GM18909 (cell line): ENCODE data around the gene ENSA.
"Not testable (repeated sequence)": the region's sequence is repeated elsewhere in the genome, so short reads cannot be mapped to it uniquely, and the experiment has no call there.

Source experiments
- ATAC-seq: cut with Tn5 transposase; IDR thresholded peaks from one replicate; pipeline ENCODE4 v1.9.1; 2021; ENCODE audit warnings: mild to moderate bottlenecking; ENCODE audit not compliant: unreplicated experiment, poor library complexity

The ENSA gene

DNA sequence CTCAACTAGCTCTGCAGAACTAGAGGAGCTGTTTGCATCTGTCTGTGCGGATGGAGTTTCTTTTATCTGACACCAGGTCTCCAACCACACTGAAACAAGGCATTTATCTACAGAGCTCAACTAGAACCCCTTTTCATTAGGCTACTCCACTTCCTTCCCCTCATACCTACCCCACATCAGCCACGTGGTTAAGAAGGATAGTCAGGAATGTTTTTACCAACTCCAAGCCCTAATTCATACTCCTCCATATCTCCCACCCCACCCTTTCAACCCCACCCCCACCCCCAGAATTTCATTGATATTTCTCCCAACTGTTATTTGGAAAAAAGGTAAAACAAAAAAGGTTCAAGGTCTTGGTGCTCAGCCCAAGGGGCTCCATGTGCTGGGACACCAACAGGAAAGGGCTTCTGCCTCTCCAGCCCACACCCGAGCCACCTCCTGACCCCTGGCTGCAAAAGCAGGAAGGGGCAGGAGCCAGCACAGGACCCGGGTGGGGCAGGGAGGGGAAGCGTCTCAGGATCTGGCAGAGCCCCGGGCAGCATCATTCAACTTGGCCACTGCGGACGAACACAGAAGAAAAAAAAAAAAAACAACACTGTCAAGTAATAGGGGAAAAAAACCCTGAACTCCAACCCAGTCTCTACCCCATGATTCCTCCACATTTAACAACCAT is 7.0 kb downstream of the ENSA start:
- ATAC-seq: no peak

DNA sequence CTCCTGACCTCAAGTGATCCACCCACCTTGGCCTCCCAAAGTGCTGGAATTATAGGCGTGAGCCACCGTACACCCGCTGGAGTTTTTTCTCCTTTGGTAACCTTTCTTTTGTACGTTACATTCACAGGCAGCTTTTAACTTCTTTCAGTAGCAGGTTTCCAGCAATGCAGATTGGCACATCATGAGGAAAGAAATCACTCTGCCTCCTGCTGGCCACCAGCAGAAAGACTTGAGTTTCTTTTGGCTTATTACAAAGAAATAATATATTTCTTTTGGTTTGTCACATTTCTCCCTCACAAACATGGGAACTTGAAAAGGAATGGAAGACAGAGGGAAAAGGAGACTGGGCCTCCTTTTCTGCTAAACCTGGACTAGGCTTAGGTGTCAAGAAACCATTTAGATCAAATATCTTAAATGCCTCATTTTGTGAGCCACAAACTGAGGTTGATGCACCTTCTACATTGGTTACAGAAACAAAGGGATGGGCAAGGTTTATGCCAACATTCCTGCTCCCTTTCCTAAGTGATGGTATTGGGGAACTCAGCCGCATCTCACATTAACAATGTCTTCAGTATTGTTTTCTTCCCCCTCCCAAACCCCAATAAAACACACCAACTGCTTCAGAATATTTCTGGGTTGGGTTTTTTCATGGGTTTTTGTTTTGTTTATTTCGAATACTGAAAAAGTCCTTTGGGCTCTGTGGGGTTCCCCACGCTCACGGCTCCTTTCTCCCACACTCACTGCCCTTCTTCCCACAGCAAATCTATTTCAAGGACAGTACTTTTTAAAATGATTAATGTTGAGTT is 7.7 kb downstream of the ENSA start:
- no peak for ATAC-seq

- ATAC-seq: no peak
Observed at GRCh38 chr1:150620919-150621318, 8.5 kb downstream of the ENSA start.

- no peak for ATAC-seq
Observed at GRCh38 chr1:150619576-150620509, 9.6 kb downstream of the ENSA start.

- ATAC-seq: no peak
Observed at GRCh38 chr1:150615346-150616201, 13.8 kb downstream of the ENSA start.

- ATAC-seq: no peak
Observed at GRCh38 chr1:150613061-150613920, 16.1 kb downstream of the ENSA start.

DNA sequence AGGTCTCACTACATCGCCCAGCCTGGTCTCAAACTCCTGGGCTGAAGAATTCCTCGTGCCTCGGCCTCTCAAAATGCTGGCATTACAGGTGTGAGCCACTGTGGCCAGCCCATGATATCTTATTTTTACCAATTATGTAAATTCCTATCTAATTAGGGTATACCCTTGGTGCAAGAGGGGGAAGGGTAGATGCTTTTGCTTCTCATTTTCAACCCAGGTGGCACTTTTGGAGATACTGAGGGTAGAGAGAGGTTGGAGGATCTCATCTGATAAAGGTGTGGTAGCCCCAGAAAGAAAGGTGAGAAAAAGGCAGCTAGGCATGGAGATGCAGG is 17.4 kb downstream of the ENSA start:
- ATAC-seq: no peak

DNA sequence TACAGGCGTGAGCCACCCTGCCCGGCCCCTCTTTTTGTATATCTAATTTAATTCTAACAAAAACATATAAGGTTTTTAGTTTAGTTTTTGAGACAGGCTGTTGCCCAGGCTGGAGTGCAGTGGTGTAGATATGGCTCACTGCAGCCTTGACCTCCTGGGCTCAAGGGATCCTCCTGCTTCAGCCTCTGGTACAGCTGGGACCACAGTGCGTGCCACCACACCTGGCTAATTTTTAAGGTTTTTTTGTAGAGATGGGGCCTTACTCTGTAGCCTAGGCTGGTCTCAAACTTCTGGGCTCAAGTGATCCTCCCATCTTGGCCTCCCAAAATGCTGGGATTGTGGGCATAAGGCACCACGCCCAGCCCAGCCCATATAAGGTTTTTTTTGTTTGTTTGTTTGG is 18.8 kb downstream of the ENSA start:
- ATAC-seq: no peak

GRCh38 chr1:150609732-150610131 is 19.7 kb downstream of the ENSA start:
- no peak for ATAC-seq

GRCh38 chr1:150606463-150607142 is 22.8 kb downstream of the ENSA start:
- ATAC-seq: no peak

- ATAC-seq: not testable (repeated sequence)
Observed at GRCh38 chr1:150605451-150605731, 24.0 kb downstream of the ENSA start.

- no peak for ATAC-seq
Observed at GRCh38 chr1:150604226-150604588, 25.2 kb downstream of the ENSA start.

GRCh38 chr1:150603711-150604110 is 25.7 kb downstream of the ENSA start:
- no peak for ATAC-seq

GRCh38 chr1:150602372-150602771 is 27.0 kb downstream of the ENSA start:
- ATAC-seq: not testable (repeated sequence)

- no peak for ATAC-seq
Observed at GRCh38 chr1:150601540-150601939, 27.9 kb downstream of the ENSA start.

GRCh38 chr1:150598346-150598745 is 31.1 kb downstream of the ENSA start:
- not testable (repeated sequence) for ATAC-seq

- no peak for ATAC-seq
Observed at GRCh38 chr1:150596976-150597375, 32.4 kb downstream of the ENSA start.

GRCh38 chr1:150596095-150596892 is 33.1 kb downstream of the ENSA start:
- no peak for ATAC-seq
